ENCODE results near the gene ACSL5. TPM values are rescaled to one million over a fixed set of nuclear protein-coding genes. Genes with fewer than 3 reads are reported as not detected.

Gene ACSL5
- total RNA-seq, 1 experiment from 2014 or later, result 1.4 TPM

- H3K4me3 ChIP-seq (ENCODE audit: low read length), result no peak overlapping the region
- no peaks in the 10 kb centered on the region for H3K36me3 ChIP-seq (ENCODE audit: low read depth, low read length)
- H3K79me2 ChIP-seq (ENCODE audit: low read length), result no peaks in the 10 kb centered on the region
- DNase-seq, result no peak
- ChIA-PET POLR2A (ENCODE audit: unreplicated experiment) (no interaction called here), CTCF (no interaction called here)
- no peak overlapping the region for H3K4me2 ChIP-seq (ENCODE audit: low read length)
- H3K4me1 ChIP-seq (ENCODE audit: insufficient read depth, low read length), result no peaks in the 10 kb centered on the region
- no peaks in the 10 kb centered on the region for H3K9me3 ChIP-seq (ENCODE audit: low read length)
- H2AFZ ChIP-seq (ENCODE audit: low read length), result no peak overlapping the region
- H3F3A ChIP-seq (ENCODE audit: low read length, unreplicated experiment), result no peaks in the 10 kb centered on the region
- intact Hi-C loops (cut with micrococcal nuclease), result no loop called here
- H3K27ac ChIP-seq (ENCODE audit: low read length), result no peak overlapping the region
- no peak overlapping the region for H3K9ac ChIP-seq (ENCODE audit: low read length)
- ATAC-seq, result no peak
- no TSS peak for BruUV-seq (replicated peaks)
- H4K20me1 ChIP-seq (ENCODE audit: low read length), result no peaks in the 10 kb centered on the region
- H3K9me2 ChIP-seq (replicated peaks; ENCODE audit: low read length), result no peaks in the 10 kb centered on the region
- no peaks in the 10 kb centered on the region for H3K27me3 ChIP-seq (ENCODE audit: low read length)
- no peak for TF ChIP-seq CTCF (conservative IDR thresholded peaks at IDR 0.05; ENCODE audit: low read depth, low read length)
- no peak for TF ChIP-seq EZH2 (IDR thresholded peaks at IDR 0.05; ENCODE audit: low read length, unreplicated experiment)
- TF ChIP-seq EZH2phosphoT487 (IDR thresholded peaks at IDR 0.05; ENCODE audit: borderline replicate concordance, low read length), result no peak
Observed at GRCh38 chr10:112348759-112349158, 25.2 kb upstream of the ACSL5 start.

- H3K79me2 ChIP-seq (ENCODE audit: low read length), result no peaks in the 10 kb centered on the region
- no peak for ATAC-seq
- no peaks in the 10 kb centered on the region for H3K9me3 ChIP-seq (ENCODE audit: low read length)
- no peaks in the 10 kb centered on the region for H3K4me1 ChIP-seq (ENCODE audit: insufficient read depth, low read length)
- no peak for TF ChIP-seq CTCF (conservative IDR thresholded peaks at IDR 0.05; ENCODE audit: low read depth, low read length)
- no peak for TF ChIP-seq EZH2phosphoT487 (IDR thresholded peaks at IDR 0.05; ENCODE audit: borderline replicate concordance, low read length)
- no peak for TF ChIP-seq EZH2 (IDR thresholded peaks at IDR 0.05; ENCODE audit: low read length, unreplicated experiment)
- no peaks in the 10 kb centered on the region for H3K36me3 ChIP-seq (ENCODE audit: low read depth, low read length)
- H3K9me2 ChIP-seq (replicated peaks; ENCODE audit: low read length), result no peaks in the 10 kb centered on the region
- no peaks in the 10 kb centered on the region for H3F3A ChIP-seq (ENCODE audit: low read length, unreplicated experiment)
- H3K27me3 ChIP-seq (ENCODE audit: low read length), result no peaks in the 10 kb centered on the region
- intact Hi-C loops (cut with micrococcal nuclease), result no loop called here
- no TSS peak for BruUV-seq (replicated peaks)
- H4K20me1 ChIP-seq (ENCODE audit: low read length), result no peaks in the 10 kb centered on the region
- DNase-seq, result no peak
- H3K27ac ChIP-seq (ENCODE audit: low read length), result no peak overlapping the region
- ChIA-PET POLR2A (ENCODE audit: unreplicated experiment) (no interaction called here), CTCF (no interaction called here)
- no peak overlapping the region for H3K4me2 ChIP-seq (ENCODE audit: low read length)
- H3K9ac ChIP-seq (ENCODE audit: low read length), result no peak overlapping the region
- H2AFZ ChIP-seq (ENCODE audit: low read length), result no peak overlapping the region
- no peak overlapping the region for H3K4me3 ChIP-seq (ENCODE audit: low read length)
Observed at GRCh38 chr10:112349521-112350085, 24.3 kb upstream of the ACSL5 start.

GRCh38 chr10:112351146-112351545 is 22.8 kb upstream of the ACSL5 start:
- no peak overlapping the region for H2AFZ ChIP-seq (ENCODE audit: low read length)
- intact Hi-C loops (cut with micrococcal nuclease), result no loop called here
- no peaks in the 10 kb centered on the region for H3K9me2 ChIP-seq (replicated peaks; ENCODE audit: low read length)
- H3K79me2 ChIP-seq (ENCODE audit: low read length), result no peaks in the 10 kb centered on the region
- TF ChIP-seq EZH2phosphoT487 (IDR thresholded peaks at IDR 0.05; ENCODE audit: borderline replicate concordance, low read length) (no peak), CTCF (conservative IDR thresholded peaks at IDR 0.05; ENCODE audit: low read depth, low read length) (no peak), EZH2 (IDR thresholded peaks at IDR 0.05; ENCODE audit: low read length, unreplicated experiment) (no peak)
- H4K20me1 ChIP-seq (ENCODE audit: low read length), result no peaks in the 10 kb centered on the region
- no peak overlapping the region for H3K4me3 ChIP-seq (ENCODE audit: low read length)
- ATAC-seq, result no peak
- H3K27me3 ChIP-seq (ENCODE audit: low read length), result no peaks in the 10 kb centered on the region
- no peaks in the 10 kb centered on the region for H3K9me3 ChIP-seq (ENCODE audit: low read length)
- H3F3A ChIP-seq (ENCODE audit: low read length, unreplicated experiment), result no peaks in the 10 kb centered on the region
- no peak overlapping the region for H3K27ac ChIP-seq (ENCODE audit: low read length)
- H3K4me2 ChIP-seq (ENCODE audit: low read length), result no peak overlapping the region
- BruUV-seq (replicated peaks), result no TSS peak
- no peak for DNase-seq
- ChIA-PET CTCF (no interaction called here), POLR2A (ENCODE audit: unreplicated experiment) (no interaction called here)
- no peaks in the 10 kb centered on the region for H3K4me1 ChIP-seq (ENCODE audit: insufficient read depth, low read length)
- H3K36me3 ChIP-seq (ENCODE audit: low read depth, low read length), result no peaks in the 10 kb centered on the region
- no peak overlapping the region for H3K9ac ChIP-seq (ENCODE audit: low read length)

All from PC-3 (cell line).